ENCODE measurements around the gene CLEC2D.

GRCh38 chr12:9708853-9709252, 39.3 kb downstream of the CLEC2D start:
- TF ChIP-seq CTCF (conservative IDR thresholded peaks at IDR 0.05 in 1 of 2, IDR thresholded peaks at IDR 0.05 in 1 of 2; ENCODE audit: low read depth in 1 of 2, low read length in 2 of 2), result no peak
- TF ChIP-seq EZH2 (IDR thresholded peaks at IDR 0.05; ENCODE audit: low read length, missing control alignments), result no peak

All from fibroblast of lung (primary cell).